ENCODE measurements around the gene FAM228B.

DNA sequence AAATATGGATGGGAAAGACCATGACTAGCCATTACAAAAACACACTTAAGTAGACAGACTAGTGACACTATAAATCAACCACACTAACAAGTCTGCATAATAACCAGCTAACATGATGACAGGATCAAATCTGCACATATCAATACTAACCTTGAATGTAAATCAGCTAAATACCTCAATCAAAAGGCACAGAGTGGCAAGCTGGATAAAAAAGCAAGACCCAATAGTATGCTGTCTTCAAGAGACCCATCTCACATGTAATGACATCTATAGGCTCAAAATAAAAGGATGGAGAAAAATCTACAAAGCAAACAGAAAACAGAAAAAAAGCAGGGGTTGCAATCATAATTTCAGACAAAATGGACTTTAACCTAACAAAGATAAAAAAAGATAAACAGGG lies 16.5 kb upstream of the FAM228B start:
- TF ChIP-seq, protein P1, sequence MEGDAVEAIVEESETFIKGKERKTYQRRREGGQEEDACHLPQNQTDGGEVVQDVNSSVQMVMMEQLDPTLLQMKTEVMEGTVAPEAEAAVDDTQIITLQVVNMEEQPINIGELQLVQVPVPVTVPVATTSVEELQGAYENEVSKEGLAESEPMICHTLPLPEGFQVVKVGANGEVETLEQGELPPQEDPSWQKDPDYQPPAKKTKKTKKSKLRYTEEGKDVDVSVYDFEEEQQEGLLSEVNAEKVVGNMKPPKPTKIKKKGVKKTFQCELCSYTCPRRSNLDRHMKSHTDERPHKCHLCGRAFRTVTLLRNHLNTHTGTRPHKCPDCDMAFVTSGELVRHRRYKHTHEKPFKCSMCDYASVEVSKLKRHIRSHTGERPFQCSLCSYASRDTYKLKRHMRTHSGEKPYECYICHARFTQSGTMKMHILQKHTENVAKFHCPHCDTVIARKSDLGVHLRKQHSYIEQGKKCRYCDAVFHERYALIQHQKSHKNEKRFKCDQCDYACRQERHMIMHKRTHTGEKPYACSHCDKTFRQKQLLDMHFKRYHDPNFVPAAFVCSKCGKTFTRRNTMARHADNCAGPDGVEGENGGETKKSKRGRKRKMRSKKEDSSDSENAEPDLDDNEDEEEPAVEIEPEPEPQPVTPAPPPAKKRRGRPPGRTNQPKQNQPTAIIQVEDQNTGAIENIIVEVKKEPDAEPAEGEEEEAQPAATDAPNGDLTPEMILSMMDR (IDR thresholded peaks at IDR 0.05), result no peak
- no peak for TF ChIP-seq EZH2 (IDR thresholded peaks at IDR 0.05; ENCODE audit: borderline replicate concordance, insufficient read depth, low read depth, low read length, poor library complexity, severe bottlenecking)

Measured in B cell (primary cell).